ENCODE data around the gene TCF7L1.
"Not testable (repeated sequence)": the region's sequence is repeated elsewhere in the genome, so short reads cannot be mapped to it uniquely, and the experiment has no call there.

TCF7L1 gene

DNA sequence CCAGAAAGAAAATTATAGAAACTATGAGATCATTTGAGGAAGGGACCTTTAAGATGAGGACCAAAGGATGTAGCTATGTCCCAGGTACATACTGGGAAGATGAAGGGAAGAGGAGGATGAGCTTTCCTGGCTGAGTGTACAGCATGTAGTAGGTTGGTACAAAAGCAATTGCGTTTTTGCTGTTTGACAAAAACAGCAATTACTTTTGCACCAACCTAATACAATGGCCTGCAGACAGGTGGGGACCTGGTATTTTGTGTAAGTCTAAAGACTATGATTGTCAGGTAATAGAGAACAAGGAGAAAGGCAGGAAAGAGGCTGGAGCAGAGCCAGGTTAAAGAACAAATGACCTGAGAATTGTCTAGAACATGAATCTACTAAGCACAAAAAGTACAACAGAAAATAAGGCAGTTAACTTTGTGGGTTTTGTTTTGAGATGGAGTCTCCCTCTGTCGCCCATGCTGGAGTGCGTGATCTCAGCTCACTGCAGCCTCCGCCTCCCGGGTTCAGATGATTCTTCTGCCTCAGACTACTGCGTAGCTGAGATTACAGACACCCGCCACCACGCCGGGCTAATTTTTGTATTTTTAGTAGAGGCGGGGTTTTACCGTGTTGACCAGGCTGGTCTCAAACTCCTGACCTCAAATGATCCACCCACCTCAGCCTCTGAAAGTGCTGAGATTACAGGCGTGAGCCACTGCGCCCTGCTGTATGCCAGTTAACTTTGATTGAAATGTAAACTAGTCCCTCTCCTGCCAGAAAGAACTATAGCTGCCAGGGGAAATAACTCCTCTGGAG is 197.8 kb downstream of the TCF7L1 start:
- ChIA-PET CTCF (interaction anchor here (1.0 kb wide), 1 partner anchor 265 kb away, joined by 3 read pairs; no protein-coding TSS in a partner anchor), POLR2A (no interaction called here)
- no peak overlapping the region for H3K4me3 ChIP-seq (ENCODE audit: low read depth, low read length)
- DNase-seq (ENCODE audit: low read depth, low spot score), result no peak
- TF ChIP-seq, protein P1, sequence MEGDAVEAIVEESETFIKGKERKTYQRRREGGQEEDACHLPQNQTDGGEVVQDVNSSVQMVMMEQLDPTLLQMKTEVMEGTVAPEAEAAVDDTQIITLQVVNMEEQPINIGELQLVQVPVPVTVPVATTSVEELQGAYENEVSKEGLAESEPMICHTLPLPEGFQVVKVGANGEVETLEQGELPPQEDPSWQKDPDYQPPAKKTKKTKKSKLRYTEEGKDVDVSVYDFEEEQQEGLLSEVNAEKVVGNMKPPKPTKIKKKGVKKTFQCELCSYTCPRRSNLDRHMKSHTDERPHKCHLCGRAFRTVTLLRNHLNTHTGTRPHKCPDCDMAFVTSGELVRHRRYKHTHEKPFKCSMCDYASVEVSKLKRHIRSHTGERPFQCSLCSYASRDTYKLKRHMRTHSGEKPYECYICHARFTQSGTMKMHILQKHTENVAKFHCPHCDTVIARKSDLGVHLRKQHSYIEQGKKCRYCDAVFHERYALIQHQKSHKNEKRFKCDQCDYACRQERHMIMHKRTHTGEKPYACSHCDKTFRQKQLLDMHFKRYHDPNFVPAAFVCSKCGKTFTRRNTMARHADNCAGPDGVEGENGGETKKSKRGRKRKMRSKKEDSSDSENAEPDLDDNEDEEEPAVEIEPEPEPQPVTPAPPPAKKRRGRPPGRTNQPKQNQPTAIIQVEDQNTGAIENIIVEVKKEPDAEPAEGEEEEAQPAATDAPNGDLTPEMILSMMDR (IDR thresholded peaks at IDR 0.05; ENCODE audit: insufficient read depth, low read length, missing control alignments), result no peak

DNA sequence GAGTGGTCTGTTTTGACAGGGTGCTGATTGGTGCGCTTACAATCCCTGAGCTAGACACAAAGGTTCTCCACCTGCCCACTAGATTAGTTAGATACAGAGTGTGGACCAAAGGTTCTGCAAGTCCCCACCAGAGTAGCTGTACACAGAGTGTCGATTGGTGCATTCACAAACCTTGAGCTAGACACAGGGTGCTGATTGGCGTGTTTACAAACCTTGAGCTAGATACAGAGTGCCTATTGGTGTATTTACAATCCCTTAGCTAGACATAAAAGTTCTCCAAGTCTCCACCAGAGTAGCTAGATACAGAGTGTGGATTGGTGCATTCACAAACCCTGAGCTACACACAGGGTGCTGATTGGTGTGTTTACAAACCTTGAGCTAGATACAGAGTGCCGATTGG is 200.7 kb downstream of the TCF7L1 start:
- DNase-seq (ENCODE audit: low read depth, low spot score); CTCF ChIA-PET; POLR2A ChIA-PET; H3K4me3 ChIP-seq (ENCODE audit: low read depth, low read length): not testable (repeated sequence)

DNA sequence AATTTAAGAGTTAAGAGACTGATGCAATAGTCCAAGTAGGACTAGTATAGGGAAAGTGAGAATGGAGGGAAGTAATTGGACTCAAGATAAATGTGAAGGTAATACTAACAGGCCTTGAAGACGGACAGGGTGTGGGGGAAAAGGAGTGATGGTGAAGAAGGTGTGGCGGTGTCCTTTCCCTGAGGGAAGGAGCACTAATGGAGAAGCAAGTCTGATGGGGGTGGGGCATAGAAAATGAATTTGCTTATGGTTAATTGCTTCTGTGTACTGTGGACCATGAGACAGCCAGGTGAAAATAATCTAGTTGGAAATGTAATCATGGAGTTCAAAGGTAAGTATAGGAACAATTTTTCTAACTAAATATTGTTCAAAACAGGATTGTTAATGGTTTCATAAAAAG is 201.7 kb downstream of the TCF7L1 start:
- ChIA-PET CTCF (no interaction called here), POLR2A (no interaction called here)
- H3K4me3 ChIP-seq (ENCODE audit: low read depth, low read length), result no peak overlapping the region
- DNase-seq (ENCODE audit: low read depth, low spot score), result no peak
- TF ChIP-seq, protein P1 (IDR thresholded peaks at IDR 0.05; ENCODE audit: insufficient read depth, low read length, missing control alignments), result no peak

DNA sequence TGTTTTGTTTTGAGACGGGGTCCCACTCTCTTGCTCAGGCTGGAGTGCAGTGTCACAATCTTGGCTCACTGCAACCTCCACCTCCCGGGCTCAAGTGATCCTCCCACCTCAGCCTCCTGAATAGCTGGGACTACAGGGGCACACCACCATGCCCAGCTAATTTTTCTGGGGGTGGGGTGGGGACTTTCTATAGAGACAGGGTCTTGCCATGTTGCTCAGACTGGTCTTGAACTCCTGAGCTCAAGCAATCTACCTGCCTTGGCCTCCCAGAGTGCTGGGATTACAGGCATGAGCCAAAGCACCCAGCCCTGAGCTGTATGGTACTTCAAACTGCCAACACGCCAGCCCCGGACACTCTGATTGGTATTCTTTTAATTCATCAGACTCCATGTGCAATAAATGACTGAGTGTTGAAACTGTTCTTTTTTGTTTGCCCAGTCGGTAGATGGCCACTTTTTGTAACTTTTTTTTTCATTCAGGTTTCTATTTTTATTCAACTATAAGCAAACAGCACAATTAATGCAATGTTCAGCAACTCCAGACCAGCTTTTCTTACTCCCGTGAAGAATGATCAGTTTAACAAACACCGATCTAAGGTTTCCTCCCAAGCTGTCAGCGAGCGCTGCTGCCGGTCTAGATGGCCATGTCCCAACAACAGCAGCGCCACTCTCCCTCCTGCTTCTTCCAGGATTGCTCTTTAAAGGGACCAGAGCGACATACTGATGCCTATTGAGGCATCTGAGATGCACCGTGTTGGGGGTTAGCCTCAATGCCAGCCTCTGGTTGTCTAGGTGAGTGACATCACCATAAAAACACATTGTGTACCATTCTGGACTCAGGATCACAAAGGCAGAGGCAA is 207.1 kb downstream of the TCF7L1 start:
- CTCF ChIA-PET, result no interaction called here
- POLR2A ChIA-PET, result no interaction called here
- H3K4me3 ChIP-seq (ENCODE audit: low read depth, low read length), result no peak overlapping the region
- no peak for DNase-seq (ENCODE audit: low read depth, low spot score)
- TF ChIP-seq, protein P1 (IDR thresholded peaks at IDR 0.05; ENCODE audit: insufficient read depth, low read length, missing control alignments), result no peak

DNA sequence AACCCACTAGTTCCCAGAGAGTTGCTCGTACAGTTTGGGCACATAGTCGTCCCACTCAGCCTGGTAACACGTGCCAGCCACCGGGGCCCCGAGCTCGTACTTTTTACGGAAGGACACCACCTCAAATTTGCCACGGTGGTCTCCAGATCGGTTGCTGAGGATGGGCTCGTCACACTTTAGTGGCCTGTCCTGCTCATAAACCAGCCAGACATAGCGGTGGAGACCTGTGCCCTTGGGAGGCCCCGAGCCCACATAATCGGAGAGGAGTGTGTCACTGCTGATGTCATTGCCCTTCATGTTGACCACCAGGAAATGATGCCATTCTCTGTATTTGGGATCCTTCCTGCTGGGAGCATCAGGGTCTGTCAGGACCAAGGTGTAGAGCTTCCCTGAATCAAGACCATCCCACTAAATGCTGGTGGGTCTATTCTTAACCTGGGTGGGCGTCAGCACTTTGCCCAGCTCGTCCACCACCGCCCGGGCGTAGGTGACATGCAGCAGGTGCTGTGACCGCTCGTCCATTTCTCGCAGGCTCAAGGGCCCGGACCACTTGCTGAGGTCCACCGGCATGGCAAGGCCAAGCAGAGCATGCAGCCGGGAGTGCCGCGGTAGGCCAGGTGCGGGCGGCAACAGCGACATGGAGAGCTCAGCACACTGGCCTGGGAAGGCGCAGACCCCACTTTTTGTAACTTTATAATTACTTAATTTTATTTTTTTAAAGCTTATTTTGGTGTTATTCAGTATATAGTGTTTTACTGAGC is 208.3 kb downstream of the TCF7L1 start:
- DNase-seq (ENCODE audit: low read depth, low spot score), result no peak
- H3K4me3 ChIP-seq (ENCODE audit: low read depth, low read length), result no peak overlapping the region
- CTCF ChIA-PET, result interaction anchor here (1.3 kb wide), 1 partner anchor 9 kb away, joined by 4 read pairs; no protein-coding TSS in a partner anchor
- POLR2A ChIA-PET, result no interaction called here
- TF ChIP-seq, protein P1 (IDR thresholded peaks at IDR 0.05; ENCODE audit: insufficient read depth, low read length, missing control alignments), result no peak

DNA sequence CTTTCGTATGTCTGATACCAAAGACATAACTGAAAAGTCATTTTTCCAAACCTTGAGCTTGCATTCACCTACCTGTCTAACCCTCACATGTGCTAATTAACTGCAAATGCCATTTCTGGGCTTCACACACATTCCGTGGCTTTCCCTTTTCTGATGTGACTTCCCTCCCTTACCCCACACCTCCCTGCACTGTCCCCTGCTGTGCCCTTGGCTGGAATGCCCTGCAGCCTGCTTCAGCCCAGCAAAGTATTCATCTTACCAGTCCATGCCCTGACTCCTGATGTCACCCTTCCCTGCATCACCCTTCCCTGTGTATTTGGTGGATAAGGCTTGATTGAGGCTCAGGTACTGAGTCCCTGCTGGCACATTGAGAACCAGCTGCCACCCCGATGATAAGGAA is 209.0 kb downstream of the TCF7L1 start:
- ChIA-PET CTCF (interaction anchor here (1.3 kb wide), 1 partner anchor 9 kb away, joined by 4 read pairs; no protein-coding TSS in a partner anchor), POLR2A (no interaction called here)
- DNase-seq (ENCODE audit: low read depth, low spot score), result no peak
- TF ChIP-seq, protein P1 (IDR thresholded peaks at IDR 0.05; ENCODE audit: insufficient read depth, low read length, missing control alignments), result no peak
- no peak overlapping the region for H3K4me3 ChIP-seq (ENCODE audit: low read depth, low read length)

DNA sequence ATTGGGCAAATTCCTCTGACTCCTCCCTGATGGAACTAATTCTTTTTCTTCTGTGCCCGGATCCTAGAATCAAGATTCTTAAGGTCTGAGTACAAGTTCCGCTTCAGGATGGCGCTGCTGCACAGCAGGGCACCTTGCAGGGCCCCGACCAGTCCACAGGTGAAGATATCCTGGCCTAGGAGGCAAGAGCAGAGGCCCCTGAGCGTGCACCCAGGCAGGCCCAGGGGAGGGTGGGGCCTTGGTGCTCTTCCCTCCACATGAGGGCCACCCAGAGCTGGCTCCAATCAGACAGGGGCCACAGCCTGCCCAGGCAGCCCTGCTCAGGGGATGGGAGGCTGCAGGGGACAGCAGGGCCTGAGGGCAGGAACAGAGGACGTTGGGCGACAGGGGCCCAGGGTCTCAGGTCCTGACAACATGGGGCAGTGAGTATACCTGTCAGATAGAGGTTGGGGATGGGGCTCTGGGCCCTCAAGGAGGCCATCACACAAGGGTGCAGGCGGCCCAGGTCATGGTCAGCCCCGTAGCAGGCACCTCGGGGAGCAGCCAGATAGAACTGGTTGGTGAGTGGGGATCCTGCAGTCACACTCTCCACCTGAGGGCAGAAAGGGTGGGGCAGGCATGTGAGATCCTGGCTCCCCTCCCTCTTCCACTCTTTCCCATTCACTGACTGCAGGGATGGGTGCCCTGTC is 210.2 kb downstream of the TCF7L1 start:
- DNase-seq (ENCODE audit: low read depth, low spot score); H3K4me3 ChIP-seq (ENCODE audit: low read depth, low read length); CTCF ChIA-PET: not testable (repeated sequence)
- POLR2A ChIA-PET, result interaction anchor here (1.8 kb wide), 1 partner anchor 27 kb away, joined by 10 read pairs; no protein-coding TSS in a partner anchor

Data from AG04449 (cell line).